ENCODE measurements around the gene PLA2G2F. TPM values are rescaled to one million over a fixed set of nuclear protein-coding genes. Genes with fewer than 3 reads are reported as not detected.

PLA2G2F gene
- total RNA-seq, 1 donor from 2014 or later = not detected

GRCh38 chr1:20184997-20185833 lies 46.1 kb downstream of the PLA2G2F start:
- DNase-seq (ENCODE audit: low spot score) = no peak
- no peaks in the 10 kb centered on the region for H3K36me3 Mint-ChIP-seq (ENCODE audit: low read depth, unreplicated experiment)
- H3K9me3 Mint-ChIP-seq (ENCODE audit: unreplicated experiment) = no peaks in the 10 kb centered on the region
- H3K4me1 Mint-ChIP-seq (ENCODE audit: unreplicated experiment) = peaks cover 22% of the 10 kb centered on the region
- H3K27me3 Mint-ChIP-seq (ENCODE audit: unreplicated experiment) = peaks cover 12% of the 10 kb centered on the region
- H3K27ac Mint-ChIP-seq (ENCODE audit: unreplicated experiment) = peak overlapping the region; percentile 71
- H3K4me3 Mint-ChIP-seq (ENCODE audit: unreplicated experiment) = peak overlapping the region; percentile 14
- TF ChIP-seq CTCF (IDR thresholded peaks at IDR 0.05; ENCODE audit: unreplicated experiment) = no peak

DNA sequence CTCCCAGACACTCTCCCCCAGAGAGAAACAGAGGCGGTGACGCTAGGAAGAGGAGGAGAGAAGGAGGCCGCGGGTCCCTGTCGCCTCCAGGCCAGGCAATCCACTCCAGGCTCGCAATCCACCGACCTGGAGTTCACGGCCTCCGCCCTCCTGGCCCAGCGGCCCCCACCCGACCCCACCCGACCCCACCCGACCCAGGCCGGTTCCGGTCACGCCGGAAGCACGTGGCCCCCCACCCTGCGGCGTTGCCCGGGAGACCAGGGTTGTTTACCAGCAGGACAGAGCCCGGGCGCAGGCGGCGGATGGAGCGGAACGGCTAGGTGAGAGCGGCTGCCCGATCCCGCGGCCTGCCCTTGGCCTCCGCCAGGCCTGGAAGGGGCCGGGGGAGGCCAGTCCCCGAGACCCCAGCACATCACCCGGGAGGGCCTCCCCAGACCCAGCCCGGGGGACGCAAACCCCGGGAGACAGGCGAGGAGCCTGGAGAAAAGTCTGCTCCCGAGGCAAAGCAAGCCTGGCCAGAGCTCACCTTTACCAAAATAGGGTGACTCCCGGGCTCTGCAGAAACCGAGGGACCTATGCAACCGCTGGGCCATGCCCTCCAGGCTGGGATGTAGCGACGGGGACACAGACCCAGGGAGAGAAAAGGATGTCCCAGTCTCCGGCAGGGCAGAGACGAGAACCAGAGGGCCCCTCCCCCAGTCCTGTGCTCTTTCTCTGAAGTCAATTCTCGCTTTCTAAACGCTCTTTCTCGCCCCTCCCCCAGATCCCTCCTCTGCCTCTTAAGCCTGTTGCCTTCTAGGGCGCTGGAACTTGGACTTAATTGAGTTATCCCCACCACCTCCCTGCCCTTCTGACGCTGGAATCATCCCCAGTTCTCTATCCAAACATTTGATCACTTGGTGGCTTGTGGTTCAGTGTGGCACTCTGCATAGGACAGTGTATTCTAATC lies 47.0 kb downstream of the PLA2G2F start, which contains the start of the genes PLA2G2C and UBXN10:
PLA2G2C (minus strand) TSS at position 685 of the 949 bp plus-strand sequence. CDS start 9,155 bp downstream, outside the sequence.
UBXN10 (plus strand) TSS at position 263 of the 949 bp plus-strand sequence. CDS start 4,466 bp downstream, outside the sequence.
- Mint-ChIP-seq H3K36me3 (ENCODE audit: low read depth, unreplicated experiment) (no peaks in the 10 kb centered on the region), H3K27me3 (ENCODE audit: unreplicated experiment) (peaks cover 12% of the 10 kb centered on the region), H3K4me3 (ENCODE audit: unreplicated experiment) (peak within 1 kb of the TSS; percentile 56), H3K4me1 (ENCODE audit: unreplicated experiment) (peaks cover 25% of the 10 kb centered on the region), H3K9me3 (ENCODE audit: unreplicated experiment) (no peaks in the 10 kb centered on the region), H3K27ac (ENCODE audit: unreplicated experiment) (peak within 1 kb of the TSS; percentile 71)
- TF ChIP-seq CTCF (IDR thresholded peaks at IDR 0.05; ENCODE audit: unreplicated experiment) = no peak
- DNase-seq (ENCODE audit: low spot score) = peak; percentile 52

DNA sequence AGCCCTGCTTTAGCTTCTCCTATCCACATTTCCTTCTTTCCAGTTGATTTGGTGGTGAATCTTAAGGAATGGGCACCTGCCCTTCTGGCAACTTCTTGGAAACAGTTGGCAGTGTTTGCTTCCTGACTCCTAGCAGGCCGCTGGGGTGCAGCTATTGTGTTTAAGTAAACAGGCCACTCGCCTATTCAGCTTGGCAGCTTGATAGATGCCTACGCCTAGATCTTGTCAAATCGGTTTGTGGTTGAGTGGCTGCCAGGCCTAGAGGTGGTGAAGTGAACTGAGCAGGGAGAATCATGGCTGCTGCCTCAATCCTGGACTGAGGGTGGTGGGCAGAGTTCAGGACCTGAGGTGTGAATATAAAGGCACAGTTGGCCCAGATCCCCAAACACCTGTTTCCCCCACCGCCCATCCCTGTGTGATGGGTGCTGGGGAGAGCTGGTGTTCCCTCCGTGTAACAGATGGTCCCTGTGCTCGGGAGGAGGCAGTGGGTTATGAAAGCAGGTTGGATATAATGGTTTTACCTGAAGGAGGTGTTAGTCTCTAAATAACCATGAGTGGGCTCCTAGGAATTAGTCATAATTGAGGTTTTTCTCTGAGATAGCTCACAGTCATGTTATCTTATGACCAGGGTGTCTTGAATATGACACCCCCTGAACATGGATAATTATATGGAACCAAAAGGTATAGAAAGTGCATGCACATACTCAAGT lies 48.1 kb downstream of the PLA2G2F start:
- no peak for DNase-seq (ENCODE audit: low spot score)
- no peak overlapping the region for H3K27ac Mint-ChIP-seq (ENCODE audit: unreplicated experiment)
- peaks cover 12% of the 10 kb centered on the region for H3K27me3 Mint-ChIP-seq (ENCODE audit: unreplicated experiment)
- no peak for TF ChIP-seq CTCF (IDR thresholded peaks at IDR 0.05; ENCODE audit: unreplicated experiment)
- peaks cover 25% of the 10 kb centered on the region for H3K4me1 Mint-ChIP-seq (ENCODE audit: unreplicated experiment)
- no peaks in the 10 kb centered on the region for H3K36me3 Mint-ChIP-seq (ENCODE audit: low read depth, unreplicated experiment)
- no peaks in the 10 kb centered on the region for H3K9me3 Mint-ChIP-seq (ENCODE audit: unreplicated experiment)
- H3K4me3 Mint-ChIP-seq (ENCODE audit: unreplicated experiment) = no peak overlapping the region

DNA sequence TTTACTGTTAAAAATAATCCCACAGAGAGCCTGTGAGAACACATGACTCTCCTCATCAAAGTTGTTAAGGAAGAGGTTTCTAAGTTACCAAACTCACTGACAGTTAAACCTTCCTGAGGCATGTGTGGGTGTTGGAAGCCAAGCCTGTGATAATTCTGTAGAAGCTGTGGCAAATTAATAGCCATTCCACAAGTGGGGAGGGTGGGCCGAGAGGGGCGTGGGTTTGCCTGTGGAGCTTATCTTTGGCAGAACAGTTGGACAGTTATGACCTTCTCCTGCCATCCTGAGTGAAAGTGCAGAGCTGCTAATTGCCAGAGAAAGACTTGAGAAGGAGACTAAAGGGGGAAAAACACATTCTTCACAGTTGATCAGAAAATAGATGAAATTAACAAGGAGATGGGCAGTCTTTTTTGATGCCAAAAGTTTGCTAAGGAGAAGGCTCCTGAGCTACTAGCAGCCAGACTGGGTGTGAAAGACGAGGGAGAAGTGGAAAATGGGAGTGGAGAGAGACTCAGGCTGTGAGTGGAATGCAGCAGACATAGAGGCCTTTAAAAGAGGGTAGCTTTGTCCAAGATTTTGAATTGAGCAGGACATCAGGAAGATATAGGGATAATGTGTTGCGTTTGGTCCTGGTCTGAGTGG lies 48.8 kb downstream of the PLA2G2F start:
- no peak for TF ChIP-seq CTCF (IDR thresholded peaks at IDR 0.05; ENCODE audit: unreplicated experiment)
- no peaks in the 10 kb centered on the region for H3K36me3 Mint-ChIP-seq (ENCODE audit: low read depth, unreplicated experiment)
- no peak for DNase-seq (ENCODE audit: low spot score)
- H3K27me3 Mint-ChIP-seq (ENCODE audit: unreplicated experiment) = peaks cover 12% of the 10 kb centered on the region
- H3K9me3 Mint-ChIP-seq (ENCODE audit: unreplicated experiment) = no peaks in the 10 kb centered on the region
- H3K4me3 Mint-ChIP-seq (ENCODE audit: unreplicated experiment) = no peak overlapping the region
- H3K4me1 Mint-ChIP-seq (ENCODE audit: unreplicated experiment) = peaks cover 25% of the 10 kb centered on the region
- H3K27ac Mint-ChIP-seq (ENCODE audit: unreplicated experiment) = no peak overlapping the region
